Esophagus squamous epithelium (tissue), 5 donors: Measurements from ENCODE around the gene TGFBR3. TPM values are rescaled to one million over a fixed set of nuclear protein-coding genes. Genes with fewer than 3 reads are reported as not detected.

Experiments
- DNase-seq: peaks from one replicate; lab custom pipeline; 2025; lab: John Stamatoyannopoulos, UW
- H3K27ac ChIP-seq, 4 donors: fragments of 200-600 bp; sonication (generic); one replicate each; pipeline ENCODE4 v1.5.1; 2016 to 2019; ENCODE audit warnings: mild to moderate bottlenecking in 1 of 4
- H3K27me3 ChIP-seq, 4 donors: fragments of 200-600 bp; sonication (generic); 1 replicate in 3 of 4; 2 replicates in 1 of 4; pipeline versions ENCODE4 v1.5.1 to v1.6.0; 2017 to 2021; ENCODE audit warnings: antibody characterized with exemption in 1 of 4
- H3K36me3 ChIP-seq, 3 donors: fragments of 200-600 bp; sonication (generic); one replicate each; pipeline ENCODE4 v1.5.1; 2016 to 2019
- H3K4me1 ChIP-seq, 3 donors: fragments of 200-600 bp; sonication (generic); one replicate each; pipeline ENCODE4 v1.5.1; 2017 to 2019
- H3K4me3 ChIP-seq, 4 donors: fragments of 200-600 bp; sonication (generic); 1 replicate in 3 of 4; 2 replicates in 1 of 4; pipeline ENCODE4 v1.5.1; 2016 to 2019; ENCODE audit warnings: mild to moderate bottlenecking in 2 of 4, moderate library complexity in 1 of 4
- H3K9me3 ChIP-seq, 3 donors: fragments of 200-600 bp; sonication (generic); one replicate each; pipeline ENCODE4 v1.5.1; 2016 to 2019
- POLR2A ChIP-seq, 4 donors: fragments of 450-650 bp; IDR thresholded peaks; one replicate each; pipeline ENCODE4 v1.6.1; 2017; ENCODE audit warnings: antibody characterized with exemption in 4 of 4, mild to moderate bottlenecking in 4 of 4, moderate library complexity in 3 of 4
- WGBS, 2 donors: methylation state at CpG; one replicate each; pipeline ENCODE4 v1.1.5; 2018; 5-methylcytosine and 5-hydroxymethylcytosine counted together
- intact Hi-C: fragments of 100-400 bp; cut with DNase I; formaldehyde crosslinking; loops from one replicate; pipeline ENCODE4 v1.15.0; 2022
- total RNA-seq, 4 donors: library from RNA; depleted of rRNA; stranded (reverse); fragments of >200 nt; gene quantifications; one replicate each; pipeline ENCODE4 v1.1.0, GENCODE V29; 2016
- TF ChIP-seq, protein P1 (sequence below), 6 experiments: fragments of 450-650 bp in 4 of 6; fragments of 200-600 bp in 2 of 6; sonication (generic) in 2 of 6; IDR thresholded peaks; one replicate each; pipeline ENCODE4 v1.5.1; 2016 to 2019; ENCODE audit warnings: antibody characterized with exemption in 6 of 6, mild to moderate bottlenecking in 4 of 6, moderate library complexity in 4 of 6
- donor health status: DM: yes; HTN: yes; CAD: no.

TGFBR3 gene
- total RNA-seq, 4 donors from 2014 or later, result 11.3 to 119 (median 30.7) TPM

DNA sequence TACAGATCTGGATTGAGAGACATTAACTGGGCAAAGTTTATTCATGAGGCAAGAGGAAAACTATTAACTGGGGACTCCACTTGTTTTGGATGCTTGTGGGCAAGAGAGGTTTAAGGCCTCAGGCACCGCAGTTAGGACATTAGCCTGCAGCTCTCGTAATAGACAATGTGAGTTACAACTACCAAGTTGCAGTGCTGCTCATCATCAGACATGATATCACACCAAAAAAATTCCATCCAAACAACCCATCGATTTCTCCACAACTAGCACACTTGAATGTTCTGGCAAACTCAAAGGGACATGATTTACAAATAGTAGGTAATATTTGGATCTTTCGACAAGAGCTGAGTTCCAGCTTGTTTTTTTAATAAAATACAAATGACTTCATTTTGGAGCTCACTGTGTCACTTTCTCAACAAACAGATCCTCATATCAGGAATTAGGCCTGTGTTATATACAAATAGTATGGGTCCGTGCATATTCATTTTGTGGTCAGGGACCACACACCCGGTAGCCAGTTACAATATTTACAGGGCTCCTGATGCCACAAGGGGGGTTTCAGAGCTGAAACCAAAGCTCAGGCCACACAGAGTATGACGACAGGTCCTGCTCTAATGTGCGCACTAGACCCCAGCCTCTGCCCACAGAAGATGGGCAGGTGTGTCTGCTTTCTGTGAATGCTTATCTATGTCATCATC, 128.0 kb downstream of the TGFBR3 start:
- 73 to 78% methylated on average over 7 to 8 of the region's 8 CpGs for WGBS, 2 donors
- Histone ChIP-seq H3K27me3 (no peaks in the 10 kb centered on the region), H3K27ac (peak overlapping the region; percentile 33 to 86 (median 80)), H3K36me3 (peaks cover 0 to 13% (median 0%) of the 10 kb centered on the region in 3 donors), H3K4me3 (no peak overlapping the region), H3K4me1 (peaks cover 19 to 79% (median 20%) of the 10 kb centered on the region in 3 donors), H3K9me3 (no peaks in the 10 kb centered on the region)
- TF ChIP-seq, protein P1, sequence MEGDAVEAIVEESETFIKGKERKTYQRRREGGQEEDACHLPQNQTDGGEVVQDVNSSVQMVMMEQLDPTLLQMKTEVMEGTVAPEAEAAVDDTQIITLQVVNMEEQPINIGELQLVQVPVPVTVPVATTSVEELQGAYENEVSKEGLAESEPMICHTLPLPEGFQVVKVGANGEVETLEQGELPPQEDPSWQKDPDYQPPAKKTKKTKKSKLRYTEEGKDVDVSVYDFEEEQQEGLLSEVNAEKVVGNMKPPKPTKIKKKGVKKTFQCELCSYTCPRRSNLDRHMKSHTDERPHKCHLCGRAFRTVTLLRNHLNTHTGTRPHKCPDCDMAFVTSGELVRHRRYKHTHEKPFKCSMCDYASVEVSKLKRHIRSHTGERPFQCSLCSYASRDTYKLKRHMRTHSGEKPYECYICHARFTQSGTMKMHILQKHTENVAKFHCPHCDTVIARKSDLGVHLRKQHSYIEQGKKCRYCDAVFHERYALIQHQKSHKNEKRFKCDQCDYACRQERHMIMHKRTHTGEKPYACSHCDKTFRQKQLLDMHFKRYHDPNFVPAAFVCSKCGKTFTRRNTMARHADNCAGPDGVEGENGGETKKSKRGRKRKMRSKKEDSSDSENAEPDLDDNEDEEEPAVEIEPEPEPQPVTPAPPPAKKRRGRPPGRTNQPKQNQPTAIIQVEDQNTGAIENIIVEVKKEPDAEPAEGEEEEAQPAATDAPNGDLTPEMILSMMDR (IDR thresholded peaks at IDR 0.05), result no peak
- TF ChIP-seq POLR2A (IDR thresholded peaks at IDR 0.05), result no peak
- intact Hi-C loops, result no loop called here
- no peak for DNase-seq

DNA sequence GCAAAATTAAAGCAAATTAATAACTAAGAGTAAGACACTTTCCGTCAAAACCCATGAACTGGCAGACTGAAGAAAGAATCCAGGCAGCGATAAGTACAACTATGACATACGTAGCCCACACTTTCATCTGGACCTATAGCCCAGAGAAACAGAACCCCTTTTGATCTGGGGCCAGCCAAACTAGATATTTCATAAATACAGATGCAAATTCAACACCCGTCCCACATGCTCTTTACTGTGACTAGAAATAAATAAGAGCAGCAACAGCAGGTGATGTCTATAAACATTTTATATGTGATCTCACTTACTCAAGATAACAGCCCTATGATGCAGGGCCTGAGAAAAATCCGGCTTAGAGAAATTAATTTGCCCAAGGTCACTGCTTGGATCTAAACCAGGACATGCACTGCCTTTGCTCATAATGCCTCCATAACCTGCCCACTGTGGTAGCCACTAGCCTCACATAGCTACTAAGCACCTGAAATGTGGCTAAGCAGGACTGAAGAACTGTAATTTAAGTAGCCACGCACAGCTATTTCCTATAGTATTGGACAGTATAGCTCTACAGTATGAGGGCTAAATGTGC, 130.2 kb downstream of the TGFBR3 start:
- DNase-seq, result no peak
- no peak overlapping the region for H3K4me3 ChIP-seq
- no peaks in the 10 kb centered on the region for H3K27me3 ChIP-seq
- intact Hi-C loops, result no loop called here
- peak overlapping the region; percentile 27 to 84 (median 79) for H3K27ac ChIP-seq
- peaks cover 0 to 79% (median 22%) of the 10 kb centered on the region in 3 donors for H3K4me1 ChIP-seq
- WGBS, 2 donors, result 76 to 83% methylated on average over 6 of the region's 6 CpGs
- peaks cover 0 to 13% (median 0%) of the 10 kb centered on the region in 3 donors for H3K36me3 ChIP-seq
- TF ChIP-seq, protein P1 (IDR thresholded peaks at IDR 0.05), result no peak
- TF ChIP-seq POLR2A (IDR thresholded peaks at IDR 0.05), result no peak
- H3K9me3 ChIP-seq, result no peaks in the 10 kb centered on the region

DNA sequence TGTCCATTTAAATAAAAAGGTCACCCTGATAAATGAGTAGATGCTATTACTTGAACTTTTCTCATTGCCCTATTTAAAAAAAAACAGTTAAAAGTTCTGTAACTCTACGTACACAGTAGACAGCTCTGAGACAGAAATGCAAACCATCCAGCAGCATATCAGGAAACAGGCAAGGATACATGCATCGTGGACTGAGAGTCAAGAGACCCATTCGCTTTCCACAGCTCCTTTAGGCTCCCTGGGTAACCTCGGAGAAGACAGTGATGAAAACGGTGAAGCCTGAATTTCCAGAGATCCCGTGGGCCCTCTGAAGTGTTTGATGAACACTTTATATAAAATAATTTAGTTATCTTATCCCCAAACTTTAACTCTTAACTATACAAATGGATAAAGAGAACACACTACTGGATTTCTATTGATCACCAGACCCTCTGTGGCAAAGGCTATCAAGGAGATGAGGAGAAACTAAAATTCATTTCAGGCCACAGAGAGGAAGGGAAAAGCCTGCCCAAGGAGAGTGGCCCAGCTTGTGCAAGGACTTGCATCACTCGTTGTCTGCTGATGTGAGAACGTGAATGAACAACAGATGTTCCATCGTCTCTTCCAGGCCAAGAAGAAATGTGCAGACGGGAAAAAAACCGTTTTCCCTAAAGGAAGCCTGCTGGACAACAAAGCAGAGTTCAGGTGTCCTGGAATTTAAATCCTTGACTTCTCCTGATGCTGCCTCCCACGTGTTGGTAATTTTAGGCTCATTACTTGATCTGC, 131.0 kb downstream of the TGFBR3 start:
- WGBS, 2 donors, result 54 to 80% methylated on average over 12 of the region's 12 CpGs
- TF ChIP-seq, protein P1 (IDR thresholded peaks at IDR 0.05), result no peak
- Histone ChIP-seq H3K27ac (peak overlapping the region; percentile 27 to 84 (median 79)), H3K36me3 (peaks cover 0 to 13% (median 0%) of the 10 kb centered on the region in 3 donors), H3K4me1 (peaks cover 0 to 79% (median 30%) of the 10 kb centered on the region in 3 donors), H3K4me3 (no peak overlapping the region), H3K27me3 (no peaks in the 10 kb centered on the region), H3K9me3 (no peaks in the 10 kb centered on the region)
- intact Hi-C loops, result no loop called here
- no peak for DNase-seq

DNA sequence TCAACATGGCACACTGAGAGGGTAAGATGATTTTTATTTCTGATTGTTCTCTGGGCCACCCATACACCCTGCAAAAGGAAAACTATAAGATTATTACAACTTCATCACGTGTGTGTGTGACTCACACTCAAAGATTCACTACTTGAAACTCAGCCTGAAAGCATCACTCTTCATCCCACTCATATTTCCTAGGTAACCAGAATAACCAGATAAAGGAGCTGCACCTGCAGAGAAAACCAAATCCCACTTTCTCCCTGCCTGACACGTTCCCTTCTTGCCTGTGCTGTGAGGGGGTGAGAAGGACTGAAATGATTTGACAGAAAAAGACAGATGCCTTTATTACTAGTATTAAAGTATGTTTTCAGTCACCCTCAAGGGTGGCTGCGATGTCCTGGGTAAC, 131.6 kb downstream of the TGFBR3 start:
- no peak overlapping the region for H3K4me3 ChIP-seq
- H3K9me3 ChIP-seq, result no peaks in the 10 kb centered on the region
- intact Hi-C loops, result no loop called here
- H3K4me1 ChIP-seq, result peaks cover 0 to 79% (median 37%) of the 10 kb centered on the region in 3 donors
- TF ChIP-seq POLR2A (IDR thresholded peaks at IDR 0.05), result no peak
- H3K27ac ChIP-seq, result peak overlapping the region in 3 of 4 donors; percentile 78 to 84 (median 80)
- peaks cover 0 to 13% (median 0%) of the 10 kb centered on the region in 3 donors for H3K36me3 ChIP-seq
- H3K27me3 ChIP-seq, result no peaks in the 10 kb centered on the region
- DNase-seq, result no peak
- WGBS, 2 donors, result 36 to 40% methylated on average over 3 of the region's 3 CpGs

DNA sequence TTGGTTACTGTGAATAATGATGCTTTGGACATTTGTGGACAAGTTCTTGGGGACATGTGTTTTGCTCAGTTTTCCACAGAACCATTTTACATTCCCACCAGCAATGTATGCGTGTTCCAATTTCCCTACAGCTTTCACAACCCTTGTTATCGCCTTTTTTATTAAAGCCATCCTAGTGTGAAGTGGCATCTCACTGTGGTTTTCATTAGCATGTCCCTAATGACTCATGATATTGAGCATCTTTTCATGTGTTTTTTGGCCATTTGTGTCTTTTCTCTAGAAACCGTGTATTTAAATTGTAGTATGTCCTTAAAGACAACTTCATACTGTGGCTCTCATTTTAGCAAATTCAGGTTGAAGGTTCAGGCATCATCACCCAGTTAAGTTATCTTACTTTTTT, 132.1 kb downstream of the TGFBR3 start:
- no peak overlapping the region for H3K4me3 ChIP-seq
- peaks cover 0 to 13% (median 0%) of the 10 kb centered on the region in 3 donors for H3K36me3 ChIP-seq
- WGBS, 2 donors, result 75 to 81% methylated on average over 3 of the region's 3 CpGs
- intact Hi-C loops, result no loop called here
- TF ChIP-seq, protein P1 (IDR thresholded peaks at IDR 0.05), result no peak
- no peak for TF ChIP-seq POLR2A (IDR thresholded peaks at IDR 0.05)
- H3K27me3 ChIP-seq, result no peaks in the 10 kb centered on the region
- peaks cover 0 to 79% (median 39%) of the 10 kb centered on the region in 3 donors for H3K4me1 ChIP-seq
- peak overlapping the region in 3 of 4 donors; percentile 78 to 84 (median 80) for H3K27ac ChIP-seq
- no peaks in the 10 kb centered on the region for H3K9me3 ChIP-seq
- DNase-seq, result no peak
